HG03097 (cell line): ENCODE data around the gene DNAJB8.

Experiments
- ATAC-seq: cut with Tn5 transposase; IDR thresholded peaks from one replicate; pipeline ENCODE4 v1.9.1; 2021; ENCODE audit not compliant: unreplicated experiment, low FRiP score

Gene DNAJB8

GRCh38 chr3:128415773-128416577, 50.7 kb downstream of the DNAJB8 start:
- no peak for ATAC-seq

DNA sequence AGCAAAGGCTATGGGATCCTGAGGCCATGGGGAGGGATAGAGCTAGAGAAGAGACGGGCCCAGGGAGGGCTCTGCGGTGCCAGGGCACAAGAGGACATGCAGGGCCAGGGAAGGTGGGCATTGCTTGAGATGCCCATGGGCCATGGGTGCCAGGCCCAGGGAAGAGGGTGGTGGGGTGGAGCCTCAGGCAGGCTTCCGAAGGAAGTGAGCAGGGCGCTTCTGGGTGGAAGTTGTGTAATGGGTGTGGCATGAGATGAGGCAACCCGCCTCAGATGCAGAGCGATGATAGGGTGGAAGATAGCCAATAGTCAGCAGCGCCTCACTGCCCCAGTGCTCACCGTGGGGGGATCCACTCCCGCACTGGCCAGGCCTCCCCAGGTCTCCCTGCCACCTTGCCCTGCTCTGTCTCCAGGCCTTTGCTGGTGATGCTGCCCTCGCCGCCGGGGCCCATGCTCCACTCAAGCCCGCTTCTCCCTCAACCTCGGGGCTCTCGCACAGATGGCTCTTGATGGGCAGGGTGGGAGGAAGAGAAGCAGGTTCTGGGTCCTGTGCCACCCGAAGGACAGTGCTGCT, 51.4 kb downstream of the DNAJB8 start:
- ATAC-seq: no peak

- no peak for ATAC-seq
Observed at GRCh38 chr3:128413413-128414205, 53.1 kb downstream of the DNAJB8 start.

GRCh38 chr3:128413003-128413370, 53.7 kb downstream of the DNAJB8 start:
- ATAC-seq: no peak
